Breast epithelium (tissue), 3 donors: Measurements from ENCODE around the gene MTHFD1.

Experiments
- POLR2A ChIP-seq: fragments of 450-650 bp; IDR thresholded peaks from one replicate; pipeline ENCODE4 v1.6.1; 2016; ENCODE audit warnings: antibody characterized with exemption, mild to moderate bottlenecking, moderate library complexity
- POLR2AphosphoS5 ChIP-seq, 3 donors: sonication (generic); formaldehyde crosslinking; IDR thresholded peaks; one replicate each; pipeline ENCODE4 v1.6.1; 2017; ENCODE audit warnings: antibody characterized with exemption in 3 of 3
- TF ChIP-seq, protein P1 (sequence below), 3 donors: fragments of 450-650 bp; IDR thresholded peaks; one replicate each; pipeline ENCODE4 v1.5.1; 2016 to 2017; ENCODE audit warnings: antibody characterized with exemption in 3 of 3, mild to moderate bottlenecking in 3 of 3, moderate library complexity in 3 of 3

- TF ChIP-seq, protein P1, sequence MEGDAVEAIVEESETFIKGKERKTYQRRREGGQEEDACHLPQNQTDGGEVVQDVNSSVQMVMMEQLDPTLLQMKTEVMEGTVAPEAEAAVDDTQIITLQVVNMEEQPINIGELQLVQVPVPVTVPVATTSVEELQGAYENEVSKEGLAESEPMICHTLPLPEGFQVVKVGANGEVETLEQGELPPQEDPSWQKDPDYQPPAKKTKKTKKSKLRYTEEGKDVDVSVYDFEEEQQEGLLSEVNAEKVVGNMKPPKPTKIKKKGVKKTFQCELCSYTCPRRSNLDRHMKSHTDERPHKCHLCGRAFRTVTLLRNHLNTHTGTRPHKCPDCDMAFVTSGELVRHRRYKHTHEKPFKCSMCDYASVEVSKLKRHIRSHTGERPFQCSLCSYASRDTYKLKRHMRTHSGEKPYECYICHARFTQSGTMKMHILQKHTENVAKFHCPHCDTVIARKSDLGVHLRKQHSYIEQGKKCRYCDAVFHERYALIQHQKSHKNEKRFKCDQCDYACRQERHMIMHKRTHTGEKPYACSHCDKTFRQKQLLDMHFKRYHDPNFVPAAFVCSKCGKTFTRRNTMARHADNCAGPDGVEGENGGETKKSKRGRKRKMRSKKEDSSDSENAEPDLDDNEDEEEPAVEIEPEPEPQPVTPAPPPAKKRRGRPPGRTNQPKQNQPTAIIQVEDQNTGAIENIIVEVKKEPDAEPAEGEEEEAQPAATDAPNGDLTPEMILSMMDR (IDR thresholded peaks at IDR 0.05): no peak
- TF ChIP-seq POLR2AphosphoS5 (IDR thresholded peaks at IDR 0.05): no peak
- no peak for TF ChIP-seq POLR2A
Observed at GRCh38 chr14:64412237-64412636, 24.1 kb downstream of the MTHFD1 start.
